ENCODE results near the gene RPL31.
A peak's percentile ranks its signal among the peaks of the same experiment; 100 is the strongest.

RPL31 gene

DNA sequence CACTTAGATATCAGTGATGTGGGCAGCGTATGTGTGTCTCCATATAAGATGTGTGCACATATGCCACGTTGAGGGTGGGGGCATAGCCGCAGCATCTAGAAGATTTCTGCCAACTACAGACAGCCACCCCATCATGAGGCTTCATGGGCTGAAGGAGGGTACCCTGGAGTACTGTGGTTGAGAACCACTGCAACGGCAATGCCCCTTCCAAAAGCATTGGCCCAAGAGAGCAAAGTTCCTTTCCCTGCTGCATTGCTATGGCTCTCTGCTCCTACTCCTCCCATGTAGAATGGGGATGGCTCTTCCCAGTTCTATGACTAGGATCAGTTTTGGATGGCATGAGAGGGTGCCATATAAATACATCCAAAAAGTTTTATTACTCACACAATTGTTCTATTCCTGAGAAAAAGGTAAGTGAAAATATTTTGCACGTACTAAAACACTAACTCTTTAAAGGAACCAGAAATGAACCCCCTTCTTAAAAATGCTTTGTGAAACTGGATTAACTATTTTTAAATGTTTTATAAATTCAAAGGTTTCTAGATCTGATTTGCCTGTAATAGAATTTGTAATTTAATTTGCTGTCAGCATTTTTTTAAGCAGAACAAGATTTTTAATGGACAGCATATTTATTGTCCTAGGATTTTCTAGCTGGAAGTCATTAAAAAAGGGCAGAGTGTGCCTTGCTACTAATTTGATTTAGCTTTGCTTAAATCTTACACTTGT is 4.4 kb upstream of the RPL31 start:
- FAIRE-seq = no peak

DNA sequence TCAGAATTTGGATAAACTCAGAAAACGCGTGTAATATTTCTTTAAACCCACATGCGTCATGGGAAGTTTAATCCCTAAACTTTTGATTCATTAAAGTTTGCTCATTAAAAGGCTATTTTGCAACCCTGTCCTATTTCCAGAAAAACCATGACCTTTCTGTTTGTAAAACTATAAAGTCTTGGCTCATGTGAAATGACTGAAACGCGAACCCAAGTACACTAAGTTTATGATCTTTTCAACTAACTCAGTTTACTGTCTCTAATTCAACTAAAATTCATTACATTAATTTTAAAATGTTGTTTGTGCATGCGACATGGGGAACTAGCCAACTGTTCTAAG is 3.9 kb upstream of the RPL31 start:
- peak; percentile 83 for FAIRE-seq

DNA sequence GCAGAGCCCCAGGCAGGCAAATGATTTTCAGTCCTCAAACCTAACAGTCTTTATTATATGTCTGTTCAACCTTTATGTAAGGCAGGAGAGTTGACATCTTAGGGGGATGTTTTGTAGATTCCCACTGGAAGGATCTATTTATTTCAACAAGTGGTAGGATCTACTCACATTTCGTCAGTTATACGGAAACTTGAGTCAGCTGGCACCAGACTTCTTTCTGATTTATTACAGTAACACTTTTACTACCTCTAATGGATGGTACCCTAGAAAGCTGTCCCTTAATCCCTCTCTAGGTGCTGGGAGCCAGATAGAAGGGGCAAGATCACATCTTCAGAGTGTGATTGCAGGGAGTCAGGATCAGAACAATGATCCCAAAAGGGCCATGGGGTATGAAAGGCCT is 2.1 kb upstream of the RPL31 start:
- FAIRE-seq = no peak

DNA sequence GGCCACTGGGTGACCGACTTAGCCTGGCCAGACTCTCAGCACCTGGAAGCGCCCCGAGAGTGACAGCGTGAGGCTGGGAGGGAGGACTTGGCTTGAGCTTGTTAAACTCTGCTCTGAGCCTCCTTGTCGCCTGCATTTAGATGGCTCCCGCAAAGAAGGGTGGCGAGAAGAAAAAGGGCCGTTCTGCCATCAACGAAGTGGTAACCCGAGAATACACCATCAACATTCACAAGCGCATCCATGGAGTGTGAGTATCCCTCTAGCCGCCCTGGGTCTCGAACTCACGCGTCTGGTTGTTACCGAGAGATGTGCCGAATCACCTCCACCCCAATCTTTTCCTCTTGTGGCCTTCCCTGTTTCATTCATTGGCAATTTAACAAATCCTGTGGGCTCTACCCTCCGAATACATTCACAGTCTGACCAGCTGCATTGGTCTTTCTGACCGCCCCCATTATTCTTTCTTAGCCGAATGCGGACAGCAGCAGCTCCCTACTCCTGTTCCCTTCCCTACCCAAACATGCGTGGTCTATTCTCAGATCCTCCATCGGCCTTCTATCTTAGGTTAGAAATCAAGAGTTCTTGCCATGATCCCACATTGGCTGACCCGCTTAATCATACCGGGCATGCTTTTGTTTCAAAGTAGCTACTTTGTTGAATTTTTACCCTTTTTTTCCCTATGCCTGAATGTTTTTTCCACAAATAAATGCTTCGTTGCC is 631 bp downstream of the RPL31 start:
- FAIRE-seq = no peak

DNA sequence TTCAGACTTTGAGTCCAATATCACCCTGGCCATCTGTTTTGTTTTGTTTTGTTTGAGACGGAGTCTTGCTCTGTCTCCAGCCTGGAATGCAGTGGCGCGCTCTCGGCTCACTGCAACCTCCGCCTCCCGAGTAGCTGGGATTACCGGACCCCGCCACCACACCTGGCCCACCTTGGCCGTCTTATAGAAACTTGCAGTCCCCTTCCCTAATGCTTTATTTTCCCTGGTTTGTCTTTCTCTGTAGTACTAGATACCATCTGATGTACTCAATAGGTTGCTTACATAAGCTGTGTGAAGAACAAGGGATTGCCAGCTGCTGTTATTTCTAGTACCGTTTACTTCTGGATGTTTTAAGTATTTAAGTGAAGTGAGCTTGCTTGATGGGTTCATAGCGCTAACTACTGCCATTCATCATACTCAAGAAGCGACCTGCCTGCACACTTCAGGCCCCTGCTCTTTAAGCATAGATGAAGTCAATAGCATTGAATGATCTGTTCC is 1.2 kb downstream of the RPL31 start:
- FAIRE-seq = no peak

DNA sequence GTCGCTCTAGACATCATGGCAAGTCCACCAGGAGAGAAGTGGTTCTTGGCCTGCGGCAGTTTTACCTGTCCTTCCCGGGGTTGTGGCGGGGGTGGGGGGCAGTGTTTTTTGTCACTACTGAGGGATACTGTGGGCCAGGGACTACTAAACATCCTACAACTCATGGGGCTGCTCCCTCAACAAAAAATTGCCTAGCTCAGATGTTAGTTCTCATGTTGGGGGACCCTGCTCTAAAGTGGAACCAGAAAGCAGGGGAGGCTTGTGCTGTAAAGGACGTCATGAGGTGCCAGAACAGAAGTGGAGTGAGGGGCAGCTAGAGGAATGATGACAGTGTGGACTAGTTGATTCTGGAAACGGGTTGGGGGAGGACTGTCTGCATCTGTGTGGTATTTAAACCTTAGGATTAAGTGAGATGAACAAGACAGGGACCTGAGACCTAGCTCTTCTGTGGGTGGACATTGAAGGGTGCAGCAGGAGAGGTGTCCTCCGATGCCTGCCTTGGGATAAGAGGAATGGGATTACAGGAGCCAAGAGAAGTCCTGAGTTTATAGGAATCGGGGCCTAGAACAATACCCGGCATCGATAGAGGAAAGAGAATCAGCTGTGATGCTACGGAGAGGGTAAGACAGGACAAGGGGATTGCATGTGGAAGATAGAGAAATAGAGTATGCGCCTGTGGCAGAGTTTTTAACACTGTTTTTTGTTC is 2.7 kb downstream of the RPL31 start:
- no peak for FAIRE-seq

DNA sequence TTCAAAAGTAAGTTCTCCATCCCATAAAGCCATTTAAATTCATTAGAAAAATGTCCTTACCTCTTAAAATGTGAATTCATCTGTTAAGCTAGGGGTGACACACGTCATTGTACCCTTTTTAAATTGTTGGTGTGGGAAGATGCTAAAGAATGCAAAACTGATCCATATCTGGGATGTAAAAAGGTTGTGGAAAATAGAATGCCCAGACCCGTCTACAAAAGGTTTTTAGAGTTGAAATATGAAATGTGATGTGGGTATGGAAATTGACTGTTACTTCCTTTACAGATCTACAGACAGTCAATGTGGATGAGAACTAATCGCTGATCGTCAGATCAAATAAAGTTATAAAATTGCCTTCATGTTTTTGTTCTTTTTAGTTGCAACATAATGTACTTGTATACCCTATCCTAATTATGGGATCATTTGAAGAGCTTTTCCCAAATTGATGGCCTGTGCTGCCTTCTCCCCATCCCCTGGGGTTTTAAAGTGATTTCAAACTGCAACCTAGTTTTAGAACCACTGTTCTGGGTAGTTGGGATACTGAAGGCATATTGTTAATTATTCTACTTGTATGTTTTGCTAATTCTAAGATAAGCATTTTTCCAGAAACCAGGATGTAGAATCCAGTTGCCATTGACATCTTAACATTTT is 4.1 kb downstream of the RPL31 start:
- FAIRE-seq = no peak

DNA sequence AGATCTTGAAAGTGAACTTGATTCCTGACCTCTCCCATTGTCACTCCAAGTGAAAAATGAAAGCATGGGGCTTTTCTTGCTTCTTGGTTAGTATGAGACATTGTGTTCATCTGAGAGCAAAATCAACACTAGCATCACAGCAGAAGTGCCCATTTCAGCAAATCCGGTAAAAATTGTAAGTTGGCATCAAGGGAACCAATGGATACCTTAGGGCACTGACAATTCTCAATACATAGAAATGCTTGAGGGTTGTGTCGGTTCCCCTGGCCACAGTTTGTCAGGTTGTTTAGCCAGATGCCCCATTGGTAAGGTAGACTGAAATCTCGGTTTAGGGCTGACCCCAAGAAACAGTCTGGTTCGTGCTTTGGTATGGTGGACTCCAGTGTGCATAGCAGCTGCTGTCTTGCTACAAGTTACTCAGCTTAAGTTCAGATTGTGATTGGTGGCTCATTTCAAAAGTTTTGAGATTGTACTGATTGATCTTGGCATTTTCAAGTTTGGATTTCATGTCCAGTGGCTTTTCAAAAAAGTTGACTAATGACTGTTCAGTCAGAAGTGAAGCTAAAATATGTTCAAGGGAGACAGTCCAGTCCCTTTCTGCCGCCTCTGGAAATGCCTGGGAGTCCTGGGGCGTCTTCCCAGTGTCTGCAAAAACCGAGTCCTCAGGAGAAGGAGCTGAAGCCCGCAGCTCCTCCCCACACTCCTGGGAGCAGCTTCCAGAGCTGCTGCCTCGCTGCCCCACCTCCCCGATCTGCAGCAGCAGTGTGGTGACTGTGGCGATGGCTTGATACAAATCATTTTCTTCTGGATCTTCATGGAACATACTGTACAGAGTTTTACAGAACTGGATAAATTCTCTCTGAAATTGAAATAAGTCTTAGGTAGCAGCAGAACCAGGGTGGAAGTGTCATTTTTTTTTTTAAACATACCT is 5.6 kb downstream of the RPL31 start:
- no peak for FAIRE-seq

DNA sequence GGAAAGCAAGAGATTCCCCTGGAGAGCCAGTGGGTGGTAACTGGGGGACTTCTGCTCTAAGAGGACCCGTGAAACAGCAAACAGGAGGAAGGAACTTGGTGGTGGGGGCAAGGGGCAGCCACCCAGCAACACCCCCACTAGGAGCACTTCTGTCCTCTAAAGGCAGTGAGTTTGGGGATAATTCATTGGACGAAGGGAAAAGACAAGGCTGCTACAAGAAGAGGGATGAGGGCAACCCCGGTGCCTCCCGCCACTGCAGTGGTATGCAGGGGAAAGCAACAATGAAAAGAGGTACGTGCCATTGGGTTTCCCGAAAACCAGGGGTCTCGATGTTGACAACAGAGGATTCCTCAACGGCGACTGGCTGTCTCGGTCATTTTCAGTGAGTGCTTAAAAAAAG is 9.1 kb downstream of the RPL31 start:
- FAIRE-seq = no peak

DNA sequence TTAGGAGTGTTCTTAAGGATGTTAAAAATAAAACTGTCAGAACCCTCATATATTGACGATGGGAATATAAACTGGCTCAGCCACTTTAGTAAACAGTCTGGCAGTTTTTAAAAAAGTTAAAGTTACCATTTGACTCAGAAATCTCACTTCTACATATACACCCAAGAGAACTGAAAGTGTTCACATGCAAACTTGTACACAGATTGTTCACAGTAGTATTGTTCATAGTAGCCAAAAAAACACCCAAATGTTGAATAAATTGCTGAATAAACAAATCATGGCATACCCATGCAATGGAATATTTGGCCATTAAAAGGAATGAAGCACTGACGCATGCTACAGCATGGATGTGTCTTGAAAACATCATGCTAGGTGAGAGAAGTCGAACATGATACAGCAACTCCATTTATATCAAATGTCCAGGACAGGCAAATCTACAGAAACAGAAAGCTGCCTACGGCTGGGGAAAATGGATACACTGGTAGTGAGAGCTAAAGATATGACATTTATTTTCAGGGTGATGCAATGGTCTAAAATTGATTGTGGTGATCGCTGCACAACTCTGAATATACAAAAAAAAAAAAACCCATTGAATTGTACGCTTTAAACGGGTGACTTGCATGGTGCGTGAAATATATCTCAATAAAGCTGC is 10.1 kb downstream of the RPL31 start:
- FAIRE-seq = no peak

DNA sequence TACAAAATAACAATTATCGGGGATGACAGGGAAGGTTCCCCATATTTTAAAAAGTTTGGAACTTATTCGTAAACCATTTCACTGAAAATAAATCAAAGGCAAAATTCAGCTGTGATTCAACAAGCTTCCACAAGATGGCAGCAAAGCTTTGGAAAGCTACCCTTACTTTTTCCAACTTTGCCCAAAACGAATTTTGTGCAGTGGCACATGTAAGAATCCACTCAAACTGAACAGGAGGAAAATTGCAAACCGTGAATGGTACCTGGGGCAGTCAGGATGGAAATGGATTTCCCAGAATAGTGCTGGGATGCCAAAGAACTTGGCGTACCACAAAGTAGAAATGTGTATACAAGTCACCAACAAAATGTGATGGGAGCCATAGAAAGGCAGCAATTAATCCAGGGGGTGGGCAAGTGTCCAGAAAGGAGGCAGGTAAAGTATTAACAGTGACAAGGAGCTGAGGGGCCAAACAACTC is 10.7 kb downstream of the RPL31 start:
- no peak for FAIRE-seq

DNA sequence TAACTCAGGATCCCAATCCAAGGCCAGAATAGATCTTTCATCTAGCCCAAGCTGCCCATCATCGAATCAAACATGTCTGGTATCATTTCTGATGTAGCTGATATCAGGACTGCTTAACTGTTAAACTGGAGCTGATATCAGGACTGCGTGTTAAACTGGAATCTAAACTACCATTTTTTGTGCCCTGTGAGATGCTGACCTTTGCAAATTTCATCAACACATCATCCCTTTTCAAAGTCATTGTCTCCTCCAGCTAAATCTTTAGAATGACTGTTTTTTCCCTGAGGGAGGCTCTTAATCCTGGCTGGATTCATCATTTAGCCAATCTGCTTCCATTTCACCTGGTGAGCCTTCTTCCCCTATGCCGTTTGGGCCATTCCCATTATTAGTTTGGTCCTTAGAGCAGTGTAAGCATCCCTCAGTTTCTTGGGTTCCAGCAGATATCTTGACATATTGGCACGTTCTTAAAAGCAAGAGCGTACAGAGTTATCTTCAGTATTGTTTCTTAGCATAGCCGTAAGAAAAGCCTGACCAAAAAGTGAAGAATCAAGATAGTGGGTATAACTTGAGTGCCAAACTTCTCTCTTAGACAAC is 12.3 kb downstream of the RPL31 start:
- FAIRE-seq = no peak

DNA sequence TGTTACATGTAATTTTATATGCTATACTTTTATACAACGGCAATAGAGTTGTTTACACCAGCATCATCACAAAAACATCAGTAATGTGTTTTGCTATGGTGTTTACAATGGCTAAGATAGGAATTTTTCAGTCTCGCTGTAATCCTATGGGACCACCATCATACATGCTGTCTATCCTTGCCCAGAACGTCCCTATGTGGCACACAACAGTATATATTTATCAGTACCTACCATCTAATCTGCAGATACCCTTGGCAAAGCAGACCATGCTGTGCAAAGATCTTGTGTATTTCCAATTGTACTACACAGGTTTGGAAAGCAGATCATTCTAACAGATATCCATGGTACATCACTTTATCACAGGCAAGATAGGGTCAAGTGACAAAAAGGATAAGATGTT is 15.3 kb downstream of the RPL31 start:
- no peak for FAIRE-seq

DNA sequence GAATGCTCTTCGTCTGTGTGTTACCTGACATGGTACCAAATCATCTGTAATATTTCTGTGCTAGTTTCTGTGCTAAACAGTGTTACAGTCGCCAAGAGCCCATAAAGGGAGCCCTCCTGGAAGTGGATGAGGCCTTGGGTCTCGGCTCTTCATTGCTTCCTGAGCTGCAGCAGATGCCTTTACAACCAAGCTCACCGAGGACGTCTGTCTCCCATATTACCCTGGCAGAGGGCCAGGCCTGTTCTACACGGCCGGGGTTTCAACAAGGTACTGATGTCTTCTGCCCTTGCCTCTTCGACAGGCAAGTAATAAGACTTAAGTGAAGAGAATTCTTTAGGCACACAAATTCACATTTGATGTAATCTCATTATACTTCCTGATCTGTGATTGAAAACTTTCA is 16.8 kb downstream of the RPL31 start:
- FAIRE-seq = no peak

DNA sequence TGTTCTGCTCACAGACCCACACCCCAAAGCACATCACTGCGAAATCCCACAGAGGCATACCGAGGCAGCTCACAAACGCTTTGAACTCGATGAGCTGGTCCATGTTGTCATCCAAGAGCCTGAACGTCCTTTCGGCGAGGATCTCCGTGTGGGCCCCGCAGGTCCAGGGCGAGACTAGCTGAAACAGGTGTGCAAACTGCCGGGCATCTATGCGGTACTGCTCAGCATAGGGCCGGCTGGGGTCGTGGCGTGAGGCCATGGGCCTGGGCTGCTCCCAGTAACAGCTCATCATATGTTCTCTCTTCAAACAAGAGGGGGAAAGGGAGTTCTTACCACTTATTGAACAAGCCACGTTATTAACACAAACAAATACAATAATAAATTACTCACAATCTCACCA is 20.1 kb downstream of the RPL31 start:
- FAIRE-seq = no peak

DNA sequence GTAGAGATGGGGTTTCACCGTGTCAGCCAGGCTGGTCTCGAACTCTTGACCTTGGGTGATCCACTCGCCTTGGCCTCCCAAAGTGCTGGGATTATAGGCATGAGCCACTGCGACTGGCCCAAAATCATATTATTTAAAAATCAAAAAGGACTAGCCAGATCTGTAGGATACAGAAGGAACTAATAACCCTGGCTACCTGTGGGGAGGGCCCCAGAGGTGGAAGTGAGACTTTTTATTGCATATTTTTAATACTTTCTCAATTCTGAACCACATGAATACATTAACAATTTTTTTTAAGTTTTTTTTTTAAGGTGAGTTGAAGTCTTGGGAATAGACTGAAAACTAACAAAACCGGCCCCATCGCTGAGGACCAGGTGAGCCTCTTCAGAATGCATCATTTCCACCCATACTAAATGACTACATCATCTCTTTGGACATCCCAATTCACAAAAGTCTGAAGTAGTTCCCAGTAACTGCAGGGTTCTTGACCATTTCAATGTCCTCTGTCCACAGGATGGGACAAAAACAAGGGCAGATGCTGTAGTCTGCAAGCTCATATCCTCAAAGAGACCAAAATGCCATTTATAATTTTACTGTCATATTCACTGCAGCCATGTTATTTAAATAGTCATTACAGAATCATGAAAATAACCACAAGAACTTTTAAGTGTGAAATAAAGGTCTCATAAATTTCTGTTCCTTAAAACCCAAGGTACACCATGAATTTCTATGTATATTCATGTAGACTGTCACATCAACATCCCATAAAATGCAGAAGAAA is 21.4 kb downstream of the RPL31 start:
- no peak for FAIRE-seq

DNA sequence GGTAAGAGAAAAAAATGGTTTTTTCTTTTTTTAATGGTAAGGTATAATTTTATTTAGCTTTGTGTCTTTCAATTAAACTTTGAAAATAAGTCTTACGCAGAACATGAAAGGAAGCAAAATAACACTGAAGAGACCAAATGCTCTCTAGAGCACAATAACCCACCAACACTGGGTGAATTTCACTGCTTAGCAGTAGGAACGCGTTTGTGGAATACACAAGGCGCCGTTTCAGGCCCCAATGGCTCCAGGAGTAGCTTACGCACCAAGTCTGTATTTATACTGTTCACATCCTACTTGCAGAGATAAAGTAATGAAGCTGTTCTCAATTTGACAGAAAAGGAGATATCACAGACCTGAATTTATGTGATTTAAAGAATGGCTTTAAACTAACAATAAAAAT is 23.5 kb downstream of the RPL31 start:
- no peak for FAIRE-seq

DNA sequence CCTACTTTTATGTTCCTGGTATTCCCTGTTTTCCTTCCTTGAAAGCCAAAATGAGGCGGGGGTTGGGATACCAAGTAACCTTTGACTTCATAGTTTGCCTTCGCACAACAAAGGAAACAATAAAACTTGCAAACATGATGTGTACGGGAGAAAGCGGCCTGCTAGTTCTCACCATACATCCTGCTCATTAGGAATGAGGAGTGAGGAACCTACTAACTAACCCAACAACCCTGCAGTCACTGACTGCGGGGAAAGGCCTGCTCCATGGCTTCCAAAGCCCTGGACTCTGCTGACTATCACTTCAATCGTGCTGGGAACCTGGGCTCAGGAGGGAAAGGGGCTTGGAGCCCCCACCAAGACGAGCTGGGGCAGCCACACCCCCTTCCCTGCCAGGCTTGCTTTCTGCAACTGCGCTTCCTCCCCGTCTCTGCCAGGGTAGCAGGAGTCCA is 24.2 kb downstream of the RPL31 start:
- no peak for FAIRE-seq

DNA sequence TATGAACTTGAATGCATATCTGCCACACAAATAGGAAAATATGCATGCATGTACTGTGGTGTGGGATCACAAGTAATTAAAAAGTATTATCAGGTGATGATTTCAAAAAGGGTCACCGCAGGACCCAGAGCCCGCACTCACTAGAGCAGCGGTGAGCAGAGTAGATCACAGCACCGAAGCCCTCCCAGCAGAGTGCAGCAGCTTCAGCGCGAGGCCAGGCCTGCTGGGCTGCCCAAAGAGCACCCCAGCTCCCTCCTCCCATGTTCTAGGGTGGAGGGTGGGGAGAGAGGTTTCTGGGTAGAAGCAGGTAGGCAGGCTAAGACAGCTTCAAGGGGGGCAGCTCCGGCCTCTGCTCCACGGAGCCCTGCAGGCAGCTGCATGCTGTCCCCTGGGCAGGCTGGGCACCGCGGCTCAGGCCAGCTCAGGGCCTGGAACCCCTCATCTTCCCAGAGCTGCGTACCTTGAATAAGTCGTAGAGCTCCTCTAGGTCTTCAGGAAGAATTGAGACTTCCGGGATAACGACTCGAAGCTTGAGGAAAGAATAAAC is 24.9 kb downstream of the RPL31 start:
- no peak for FAIRE-seq

DNA sequence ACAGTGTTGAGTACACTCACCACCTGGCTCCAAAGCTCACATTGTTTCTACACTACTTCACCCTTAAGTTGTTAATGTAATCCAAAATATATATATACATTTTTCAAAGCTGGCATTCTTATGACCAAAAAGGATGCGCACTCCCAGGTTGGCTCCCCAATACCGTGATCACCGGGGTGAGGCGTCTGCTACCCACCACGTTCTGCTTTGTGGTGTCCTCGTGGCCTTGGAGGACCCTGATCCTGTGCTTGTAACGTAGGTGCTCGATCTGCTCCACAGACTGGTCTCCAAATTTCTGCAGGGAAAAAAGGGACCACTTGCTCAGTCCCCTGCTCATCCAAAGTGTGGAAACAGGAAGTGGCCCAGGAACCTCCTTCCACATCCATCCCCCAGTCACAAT is 25.8 kb downstream of the RPL31 start:
- no peak for FAIRE-seq

Measured in endometrium (tissue), 2 donors.